WTC11 (cell line): ENCODE measurements around the gene TSC1. TPM values are rescaled to one million over a fixed set of nuclear protein-coding genes. Genes with fewer than 3 reads are reported as not detected.

Source experiments
- ATAC-seq: fragments of 200-7000 bp; cut with Tn5 transposase; 2 replicates; pipeline ENCODE4 v1.10.0; 2021; ENCODE audit warnings: mild to moderate bottlenecking, moderate library complexity
- CTCF ChIA-PET: fragments of 300-600 bp; sonication (Branson Sonifier 250); formaldehyde crosslinking; loops from one replicate; lab custom pipeline; 2021; ENCODE audit warnings: antibody characterized with exemption; lab: Charles Lee
- POLR2A ChIA-PET: fragments of 350-600 bp; sonication (Branson Sonifier 250); formaldehyde crosslinking; loops from one replicate; lab custom pipeline; 2021; ENCODE audit warnings: antibody characterized with exemption; lab: Charles Lee
- DNase-seq: peaks from one replicate; pipeline ENCODE4 v3.0.0; 2021; ENCODE audit warnings: low spot score
- H3K27ac Mint-ChIP-seq: 2 replicates; pipeline ENCODE4 v1.8.0; 2021; ENCODE audit warnings: mixed read lengths
- H3K27me3 Mint-ChIP-seq: 2 replicates; pipeline ENCODE4 v1.8.0; 2021; ENCODE audit warnings: low read depth, mild to moderate bottlenecking, moderate library complexity, mixed read lengths
- H3K36me3 Mint-ChIP-seq: 2 replicates; pipeline ENCODE4 v1.8.0; 2021; ENCODE audit warnings: mixed read lengths
- H3K4me1 Mint-ChIP-seq: 2 replicates; pipeline ENCODE4 v1.8.0; 2022; ENCODE audit warnings: mixed read lengths
- H3K4me3 Mint-ChIP-seq: 2 replicates; pipeline ENCODE4 v1.8.0; 2021; ENCODE audit warnings: mild to moderate bottlenecking, moderate library complexity, mixed read lengths
- H3K9me3 Mint-ChIP-seq: 2 replicates; pipeline ENCODE4 v1.8.0; 2021; ENCODE audit warnings: mixed read lengths
- AR ChIP-seq: fragments of 250-450 bp; sonication (Bioruptor Pico); IDR thresholded peaks from 2 replicates; pipeline ENCODE4 v1.9.0; 2021; ENCODE audit warnings: mild to moderate bottlenecking
- ATF3 ChIP-seq: sonication (generic); formaldehyde crosslinking; conservative IDR thresholded peaks from 2 replicates; pipeline ENCODE4 v1.8.1; 2022; ENCODE audit warnings: mild to moderate bottlenecking, missing genetic modification reagents
- ATF6 ChIP-seq: sonication (generic); formaldehyde crosslinking; IDR thresholded peaks from 2 replicates; pipeline ENCODE4 v1.8.1; 2023; ENCODE audit warnings: mild to moderate bottlenecking, missing genetic modification reagents
- ELF4 ChIP-seq: sonication (generic); formaldehyde crosslinking; IDR thresholded peaks from 2 replicates; pipeline ENCODE4 v1.8.1; 2022; ENCODE audit warnings: low read depth, mild to moderate bottlenecking, moderate library complexity, missing genetic modification reagents
- ETV6 ChIP-seq: sonication (generic); formaldehyde crosslinking; IDR thresholded peaks from 2 replicates; pipeline ENCODE4 v1.8.1; 2022; ENCODE audit warnings: mild to moderate bottlenecking, missing genetic modification reagents
- GRHL2 ChIP-seq: fragments of 250-450 bp; sonication (Bioruptor Pico); IDR thresholded peaks from 2 replicates; pipeline ENCODE4 v1.8.0; 2022; ENCODE audit warnings: mild to moderate bottlenecking, moderate library complexity; ENCODE audit not compliant: insufficient replicate concordance, severe bottlenecking
- MAX ChIP-seq: sonication (generic); formaldehyde crosslinking; IDR thresholded peaks from 2 replicates; pipeline ENCODE4 v1.8.0; 2022; ENCODE audit warnings: mild to moderate bottlenecking, missing genetic modification reagents
- RELA ChIP-seq: sonication (generic); formaldehyde crosslinking; IDR thresholded peaks from 2 replicates; pipeline ENCODE4 v1.8.1; 2022; ENCODE audit warnings: missing genetic modification reagents, mild to moderate bottlenecking, borderline replicate concordance
- ZNF219 ChIP-seq: sonication (generic); formaldehyde crosslinking; IDR thresholded peaks from 2 replicates; pipeline ENCODE4 v1.8.0; 2023; ENCODE audit warnings: missing genetic modification reagents, mild to moderate bottlenecking, borderline replicate concordance
- total RNA-seq: library from RNA; stranded (reverse); gene quantifications from 3 replicates; pipeline ENCODE4 v1.2.3, GENCODE V29; 2021
- TF ChIP-seq, protein P1 (sequence below): sonication (generic); formaldehyde crosslinking; IDR thresholded peaks from 2 replicates; pipeline ENCODE4 v1.8.1; 2023; ENCODE audit warnings: mild to moderate bottlenecking, missing genetic modification reagents, moderate library complexity
- TF ChIP-seq, protein P2 (sequence below): fragments of 250-450 bp; sonication (Bioruptor Pico); IDR thresholded peaks from 2 replicates; pipeline ENCODE4 v1.9.0; 2021; ENCODE audit warnings: mild to moderate bottlenecking, borderline replicate concordance
- TF ChIP-seq, protein P3 (sequence below): sonication (generic); formaldehyde crosslinking; IDR thresholded peaks from 2 replicates; pipeline ENCODE4 v1.8.1; 2023; ENCODE audit warnings: mild to moderate bottlenecking, moderate library complexity, missing genetic modification reagents

TSC1 gene
- total RNA-seq, 1 experiment from 2014 or later, result 52.9 TPM

DNA sequence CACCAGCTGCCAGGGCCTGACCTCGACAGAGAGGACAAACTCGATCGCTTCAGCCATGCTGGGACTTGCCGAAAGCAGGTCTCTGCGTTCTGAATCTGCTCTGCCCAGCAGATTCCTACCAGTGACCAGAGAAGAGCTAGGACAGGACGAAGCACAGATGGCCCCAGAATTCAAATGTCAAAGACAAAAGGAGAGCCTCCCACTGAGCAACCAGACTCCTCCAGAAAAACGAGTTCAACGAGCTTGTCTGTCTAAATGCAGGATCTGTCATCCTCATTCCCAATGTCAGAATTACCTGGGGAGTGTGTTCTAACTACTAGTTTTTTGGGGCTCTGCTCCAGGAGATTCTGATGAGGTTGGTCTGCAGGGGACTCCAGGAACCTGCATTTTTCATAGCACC, 79.7 kb downstream of the TSC1 start (continued):
- TF ChIP-seq ATF6 (CRISPR knock-in tag), result no peak
- no peak for TF ChIP-seq ETV6 (CRISPR knock-in tag)
- TF ChIP-seq GRHL2 (CRISPR knock-in tag), result no peak

DNA sequence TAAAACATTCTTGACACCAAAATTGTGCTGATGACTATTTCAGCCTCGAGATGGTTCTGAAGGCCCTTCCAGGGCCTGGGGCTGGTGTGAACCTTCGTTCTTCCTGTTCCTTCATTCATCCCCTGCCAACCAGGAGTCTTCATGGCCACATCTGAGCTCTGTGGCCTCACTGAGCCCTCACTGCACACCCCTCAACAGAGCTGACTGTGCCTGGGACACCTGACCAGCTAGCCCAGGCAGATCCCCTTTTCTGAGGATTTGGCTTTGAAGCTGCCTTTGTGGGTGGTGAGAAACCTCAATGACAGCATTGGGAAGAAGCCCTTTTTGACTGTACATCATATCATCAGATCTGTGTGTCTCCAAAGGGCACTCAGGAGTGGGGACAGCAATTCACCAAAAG, 80.1 kb downstream of the TSC1 start:
- POLR2A ChIA-PET, result no interaction called here
- CTCF ChIA-PET, result interaction anchor here (1.3 to 1.7 kb wide), 2 partner anchors 15 to 52 kb away, joined by 4 to 5 read pairs; no protein-coding TSS in a partner anchor
- peak overlapping the region; percentile 53; the same call in 1 of the 2 replicates for H3K27ac Mint-ChIP-seq

More for the DNA sequence above, 80.1 kb downstream of the TSC1 start:
- TF ChIP-seq ATF3 (CRISPR knock-in tag) (no peak), MAX (CRISPR knock-in tag) (no peak), ZNF219 (no peak), ELF4 (CRISPR knock-in tag) (no peak), RELA (CRISPR knock-in tag) (no peak), AR (CRISPR knock-in tag) (no peak)
- TF ChIP-seq, protein P1, sequence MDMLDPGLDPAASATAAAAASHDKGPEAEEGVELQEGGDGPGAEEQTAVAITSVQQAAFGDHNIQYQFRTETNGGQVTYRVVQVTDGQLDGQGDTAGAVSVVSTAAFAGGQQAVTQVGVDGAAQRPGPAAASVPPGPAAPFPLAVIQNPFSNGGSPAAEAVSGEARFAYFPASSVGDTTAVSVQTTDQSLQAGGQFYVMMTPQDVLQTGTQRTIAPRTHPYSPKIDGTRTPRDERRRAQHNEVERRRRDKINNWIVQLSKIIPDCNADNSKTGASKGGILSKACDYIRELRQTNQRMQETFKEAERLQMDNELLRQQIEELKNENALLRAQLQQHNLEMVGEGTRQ (CRISPR knock-in tag), result no peak
- TF ChIP-seq, protein P2, sequence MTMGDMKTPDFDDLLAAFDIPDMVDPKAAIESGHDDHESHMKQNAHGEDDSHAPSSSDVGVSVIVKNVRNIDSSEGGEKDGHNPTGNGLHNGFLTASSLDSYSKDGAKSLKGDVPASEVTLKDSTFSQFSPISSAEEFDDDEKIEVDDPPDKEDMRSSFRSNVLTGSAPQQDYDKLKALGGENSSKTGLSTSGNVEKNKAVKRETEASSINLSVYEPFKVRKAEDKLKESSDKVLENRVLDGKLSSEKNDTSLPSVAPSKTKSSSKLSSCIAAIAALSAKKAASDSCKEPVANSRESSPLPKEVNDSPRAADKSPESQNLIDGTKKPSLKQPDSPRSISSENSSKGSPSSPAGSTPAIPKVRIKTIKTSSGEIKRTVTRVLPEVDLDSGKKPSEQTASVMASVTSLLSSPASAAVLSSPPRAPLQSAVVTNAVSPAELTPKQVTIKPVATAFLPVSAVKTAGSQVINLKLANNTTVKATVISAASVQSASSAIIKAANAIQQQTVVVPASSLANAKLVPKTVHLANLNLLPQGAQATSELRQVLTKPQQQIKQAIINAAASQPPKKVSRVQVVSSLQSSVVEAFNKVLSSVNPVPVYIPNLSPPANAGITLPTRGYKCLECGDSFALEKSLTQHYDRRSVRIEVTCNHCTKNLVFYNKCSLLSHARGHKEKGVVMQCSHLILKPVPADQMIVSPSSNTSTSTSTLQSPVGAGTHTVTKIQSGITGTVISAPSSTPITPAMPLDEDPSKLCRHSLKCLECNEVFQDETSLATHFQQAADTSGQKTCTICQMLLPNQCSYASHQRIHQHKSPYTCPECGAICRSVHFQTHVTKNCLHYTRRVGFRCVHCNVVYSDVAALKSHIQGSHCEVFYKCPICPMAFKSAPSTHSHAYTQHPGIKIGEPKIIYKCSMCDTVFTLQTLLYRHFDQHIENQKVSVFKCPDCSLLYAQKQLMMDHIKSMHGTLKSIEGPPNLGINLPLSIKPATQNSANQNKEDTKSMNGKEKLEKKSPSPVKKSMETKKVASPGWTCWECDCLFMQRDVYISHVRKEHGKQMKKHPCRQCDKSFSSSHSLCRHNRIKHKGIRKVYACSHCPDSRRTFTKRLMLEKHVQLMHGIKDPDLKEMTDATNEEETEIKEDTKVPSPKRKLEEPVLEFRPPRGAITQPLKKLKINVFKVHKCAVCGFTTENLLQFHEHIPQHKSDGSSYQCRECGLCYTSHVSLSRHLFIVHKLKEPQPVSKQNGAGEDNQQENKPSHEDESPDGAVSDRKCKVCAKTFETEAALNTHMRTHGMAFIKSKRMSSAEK, result no peak
- TF ChIP-seq, protein P3, sequence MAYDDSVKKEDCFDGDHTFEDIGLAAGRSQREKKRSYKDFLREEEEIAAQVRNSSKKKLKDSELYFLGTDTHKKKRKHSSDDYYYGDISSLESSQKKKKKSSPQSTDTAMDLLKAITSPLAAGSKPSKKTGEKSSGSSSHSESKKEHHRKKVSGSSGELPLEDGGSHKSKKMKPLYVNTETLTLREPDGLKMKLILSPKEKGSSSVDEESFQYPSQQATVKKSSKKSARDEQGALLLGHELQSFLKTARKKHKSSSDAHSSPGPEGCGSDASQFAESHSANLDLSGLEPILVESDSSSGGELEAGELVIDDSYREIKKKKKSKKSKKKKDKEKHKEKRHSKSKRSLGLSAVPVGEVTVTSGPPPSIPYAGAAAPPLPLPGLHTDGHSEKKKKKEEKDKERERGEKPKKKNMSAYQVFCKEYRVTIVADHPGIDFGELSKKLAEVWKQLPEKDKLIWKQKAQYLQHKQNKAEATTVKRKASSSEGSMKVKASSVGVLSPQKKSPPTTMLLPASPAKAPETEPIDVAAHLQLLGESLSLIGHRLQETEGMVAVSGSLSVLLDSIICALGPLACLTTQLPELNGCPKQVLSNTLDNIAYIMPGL (CRISPR knock-in tag), result no peak
- TF ChIP-seq, all 79 proteins: peak for 0
- Mint-ChIP-seq H3K9me3 (no peaks in the 10 kb centered on the region), H3K27me3 (no peaks in the 10 kb centered on the region; the same call in 1 of the 2 replicates), H3K36me3 (no peaks in the 10 kb centered on the region), H3K4me3 (no peak overlapping the region), H3K4me1 (peaks cover 16% of the 10 kb centered on the region)
- no peak for ATAC-seq
- no peak for DNase-seq
